NCI-H1048 (cell line): Measurements from ENCODE around the gene HOXD3.

Experiments
- DNase-seq: peaks from one replicate; lab custom pipeline; 2025; lab: John Stamatoyannopoulos, UW

Gene HOXD3

GRCh38 chr2:176156807-176157498, at the start of gene HOXD3:
Gene HOXD3 (plus strand): TSS chr2:176157307. CDS start chr2:176169115, 11,808 bp downstream.
- DNase-seq, result no peak

- no peak for DNase-seq
These were observed 49.4 kb upstream of the HOXD3 start for GRCh38 chr2:176107731-176108181.

- no peak for DNase-seq
These were observed 47.8 kb upstream of the HOXD3 start for GRCh38 chr2:176109192-176109901.

GRCh38 chr2:176109946-176110345, 47.2 kb upstream of the HOXD3 start:
- DNase-seq, result no peak

GRCh38 chr2:176110415-176111308, 46.4 kb upstream of the HOXD3 start:
- no peak for DNase-seq

- DNase-seq, result no peak
These were observed 45.8 kb upstream of the HOXD3 start for GRCh38 chr2:176111309-176111663.

- no peak for DNase-seq
These were observed 45.2 kb upstream of the HOXD3 start for GRCh38 chr2:176111846-176112374.

- DNase-seq, result no peak
These were observed 44.5 kb upstream of the HOXD3 start for GRCh38 chr2:176112375-176113302.

- DNase-seq, result no peak
These were observed 42.8 kb upstream of the HOXD3 start for GRCh38 chr2:176114120-176114929.

- DNase-seq, result no peak
These were observed 42.0 kb upstream of the HOXD3 start for GRCh38 chr2:176114930-176115625.

GRCh38 chr2:176115883-176116813, 41.0 kb upstream of the HOXD3 start, which contains the start of gene HOXD10:
Gene HOXD10 (plus strand): TSS chr2:176116778. CDS start chr2:176116834, 56 bp downstream.
- no peak for DNase-seq

GRCh38 chr2:176117162-176117822, 39.8 kb upstream of the HOXD3 start:
- no peak for DNase-seq

GRCh38 chr2:176117823-176118371, 39.2 kb upstream of the HOXD3 start:
- no peak for DNase-seq

- peak; percentile 60 for DNase-seq
These were observed 38.3 kb upstream of the HOXD3 start for GRCh38 chr2:176118601-176119339.

GRCh38 chr2:176120364-176121189, 36.5 kb upstream of the HOXD3 start:
- DNase-seq, result no peak
